ENCODE measurements around the gene TTC21A.

DNA sequence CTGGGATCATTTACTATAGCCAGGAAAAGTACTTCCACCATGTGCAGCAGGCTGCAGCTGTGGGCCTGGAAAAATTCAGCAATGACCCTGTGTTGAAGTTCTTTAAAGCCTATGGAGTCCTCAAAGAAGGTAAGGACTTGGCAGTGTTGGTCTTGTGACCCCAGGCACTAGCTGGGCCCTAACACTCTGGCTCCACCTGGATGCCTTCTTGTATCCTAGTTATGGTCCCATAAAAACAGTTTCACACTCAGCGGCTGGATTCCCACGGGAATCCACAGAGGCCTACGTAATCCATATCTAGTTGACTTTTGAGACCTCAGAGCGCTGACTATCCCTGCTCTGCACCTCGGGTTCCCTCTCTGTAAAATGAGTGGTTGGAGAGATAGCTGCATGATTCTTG, 1.6 kb downstream of the TTC21A start:
- TF ChIP-seq ZNF8 (CRISPR knock-in tag; IDR thresholded peaks at IDR 0.05) (no peak), SNAI2 (CRISPR knock-in tag; IDR thresholded peaks at IDR 0.05) (no peak), CREB5 (CRISPR knock-in tag; IDR thresholded peaks at IDR 0.05; ENCODE audit: low read depth) (no peak)
- TF ChIP-seq, protein P1, sequence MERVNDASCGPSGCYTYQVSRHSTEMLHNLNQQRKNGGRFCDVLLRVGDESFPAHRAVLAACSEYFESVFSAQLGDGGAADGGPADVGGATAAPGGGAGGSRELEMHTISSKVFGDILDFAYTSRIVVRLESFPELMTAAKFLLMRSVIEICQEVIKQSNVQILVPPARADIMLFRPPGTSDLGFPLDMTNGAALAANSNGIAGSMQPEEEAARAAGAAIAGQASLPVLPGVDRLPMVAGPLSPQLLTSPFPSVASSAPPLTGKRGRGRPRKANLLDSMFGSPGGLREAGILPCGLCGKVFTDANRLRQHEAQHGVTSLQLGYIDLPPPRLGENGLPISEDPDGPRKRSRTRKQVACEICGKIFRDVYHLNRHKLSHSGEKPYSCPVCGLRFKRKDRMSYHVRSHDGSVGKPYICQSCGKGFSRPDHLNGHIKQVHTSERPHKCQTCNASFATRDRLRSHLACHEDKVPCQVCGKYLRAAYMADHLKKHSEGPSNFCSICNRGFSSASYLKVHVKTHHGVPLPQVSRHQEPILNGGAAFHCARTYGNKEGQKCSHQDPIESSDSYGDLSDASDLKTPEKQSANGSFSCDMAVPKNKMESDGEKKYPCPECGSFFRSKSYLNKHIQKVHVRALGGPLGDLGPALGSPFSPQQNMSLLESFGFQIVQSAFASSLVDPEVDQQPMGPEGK (CRISPR knock-in tag; IDR thresholded peaks at IDR 0.05; ENCODE audit: borderline replicate concordance): no peak

Measured in SK-N-SH treated with all-trans-retinoic acid at 6 μM for 48 hours (cell line).